Right lobe of liver (tissue), 4 donors: ENCODE measurements around the gene TRIM45.

ENCODE experiments used
- POLR2A ChIP-seq: fragments of 450-650 bp; IDR thresholded peaks from one replicate; pipeline ENCODE4 v1.6.1; 2017; ENCODE audit warnings: antibody characterized with exemption, mild to moderate bottlenecking
- TF ChIP-seq, protein P1 (sequence below), 4 donors: fragments of 200-600 bp in 3 of 4; fragments of 450-650 bp in 1 of 4; IDR thresholded peaks; one replicate each; pipeline versions ENCODE4 v1.5.1 to v1.8.0; 2016 to 2022; ENCODE audit warnings: antibody characterized with exemption in 4 of 4, mild to moderate bottlenecking in 2 of 4
- donor health status: DM: no; HTN: no; CAD: no.
- donor health status: DM: no; HTN: no; CAD: no.
- donor health status: DM: no; HTN: yes; CAD: no.

DNA sequence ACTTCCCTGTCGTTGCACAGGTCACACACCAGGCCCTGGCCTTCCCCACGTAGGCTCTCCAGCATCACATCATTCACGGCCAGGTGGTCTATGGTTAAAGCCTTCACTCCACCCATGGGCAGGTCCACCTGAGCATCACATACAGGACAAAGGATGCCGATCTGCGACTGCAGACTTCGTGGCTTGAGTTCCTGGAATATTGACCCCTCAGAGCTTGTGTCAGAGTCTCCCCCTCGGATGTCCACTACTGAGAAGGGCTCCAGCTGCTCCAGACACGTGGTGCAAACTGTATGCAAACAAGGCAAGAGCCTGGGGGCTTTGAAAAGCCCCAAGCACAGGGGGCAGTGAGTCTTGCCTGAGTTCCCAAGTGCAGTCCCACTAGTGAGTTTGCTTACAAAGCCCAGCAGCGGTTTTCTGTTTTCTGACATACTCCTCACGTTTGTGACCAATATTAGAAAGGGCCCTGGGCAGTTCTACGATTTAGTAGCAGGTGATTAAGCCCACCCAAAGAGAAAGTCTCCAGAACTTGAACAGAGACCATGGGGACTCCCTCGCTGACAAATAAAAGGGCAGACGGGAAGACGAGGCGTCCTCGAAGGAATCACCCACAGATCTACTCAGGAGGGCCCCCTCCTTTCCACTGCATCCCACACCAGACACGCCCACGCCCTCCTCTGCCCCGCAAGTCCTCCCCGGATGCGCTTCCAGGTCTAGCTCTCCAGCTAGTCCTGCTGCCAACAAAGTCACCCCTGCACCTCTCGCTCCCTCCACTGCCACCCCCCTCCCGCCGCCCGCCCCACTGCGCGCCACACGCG is 568 bp downstream of the TRIM45 start:
- TF ChIP-seq, protein P1, sequence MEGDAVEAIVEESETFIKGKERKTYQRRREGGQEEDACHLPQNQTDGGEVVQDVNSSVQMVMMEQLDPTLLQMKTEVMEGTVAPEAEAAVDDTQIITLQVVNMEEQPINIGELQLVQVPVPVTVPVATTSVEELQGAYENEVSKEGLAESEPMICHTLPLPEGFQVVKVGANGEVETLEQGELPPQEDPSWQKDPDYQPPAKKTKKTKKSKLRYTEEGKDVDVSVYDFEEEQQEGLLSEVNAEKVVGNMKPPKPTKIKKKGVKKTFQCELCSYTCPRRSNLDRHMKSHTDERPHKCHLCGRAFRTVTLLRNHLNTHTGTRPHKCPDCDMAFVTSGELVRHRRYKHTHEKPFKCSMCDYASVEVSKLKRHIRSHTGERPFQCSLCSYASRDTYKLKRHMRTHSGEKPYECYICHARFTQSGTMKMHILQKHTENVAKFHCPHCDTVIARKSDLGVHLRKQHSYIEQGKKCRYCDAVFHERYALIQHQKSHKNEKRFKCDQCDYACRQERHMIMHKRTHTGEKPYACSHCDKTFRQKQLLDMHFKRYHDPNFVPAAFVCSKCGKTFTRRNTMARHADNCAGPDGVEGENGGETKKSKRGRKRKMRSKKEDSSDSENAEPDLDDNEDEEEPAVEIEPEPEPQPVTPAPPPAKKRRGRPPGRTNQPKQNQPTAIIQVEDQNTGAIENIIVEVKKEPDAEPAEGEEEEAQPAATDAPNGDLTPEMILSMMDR (IDR thresholded peaks at IDR 0.05): no peak
- TF ChIP-seq POLR2A: no peak
